ENCODE measurements around the gene AGPS. TPM values are rescaled to one million over a fixed set of nuclear protein-coding genes. Genes with fewer than 3 reads are reported as not detected.

AGPS gene
- total and polyA plus RNA-seq, 2 donors (not counting 1 experiment from before 2014, with no cell fraction given) = 2.2 to 25.5 TPM

DNA sequence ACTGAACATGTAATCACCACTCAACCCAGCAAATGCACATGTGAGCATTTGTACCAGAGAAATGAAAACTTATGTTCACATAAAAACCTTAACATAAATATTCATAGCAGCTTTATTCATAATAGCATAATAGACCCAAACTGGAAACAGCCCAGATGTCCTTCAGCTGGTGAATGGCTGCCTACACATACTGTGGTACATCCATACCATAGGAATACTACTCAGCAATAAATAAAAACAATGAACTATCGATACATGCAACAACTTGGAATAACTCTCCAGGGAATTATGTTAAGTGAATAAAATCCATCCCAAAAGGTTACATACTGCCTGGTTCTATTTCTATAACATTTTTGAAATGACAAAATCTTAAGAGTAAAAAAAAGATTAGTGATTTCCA lies 140.0 kb downstream of the AGPS start:
- no peak overlapping the region for H3K4me3 ChIP-seq (ENCODE audit: control extremely low read depth in 1 of 5, extremely low read depth in 1 of 5, insufficient read depth in 1 of 5, low read depth in 2 of 5, low read length in 4 of 5)
- H3K9me3 Mint-ChIP-seq (ENCODE audit: insufficient read depth) = no peaks in the 10 kb centered on the region
- H3K27me3 Mint-ChIP-seq = no peaks in the 10 kb centered on the region
- no peaks in the 10 kb centered on the region for H3K4me1 ChIP-seq (ENCODE audit: control insufficient read depth in 2 of 2, insufficient read depth in 2 of 2, low read length in 2 of 2)
- no peaks in the 10 kb centered on the region for H3K79me2 ChIP-seq (ENCODE audit: control insufficient read depth, insufficient read depth, low read length)
- no peak overlapping the region for H3K27ac Mint-ChIP-seq
- H2AFZ ChIP-seq (ENCODE audit: insufficient read depth, low read depth, low read length, poor library complexity, severe bottlenecking) = no peak overlapping the region
- no peak overlapping the region for H3K4me3 Mint-ChIP-seq
- no peaks in the 10 kb centered on the region for H3K27me3 ChIP-seq (replicated peaks in 1 of 4; ENCODE audit: control extremely low read depth in 1 of 4, control insufficient read depth in 3 of 4, insufficient read depth in 4 of 4, low read length in 3 of 4)
- H3K9ac ChIP-seq (ENCODE audit: low read length) = no peak overlapping the region
- H3K27ac ChIP-seq (ENCODE audit: low read length in 2 of 2) = no peak overlapping the region
- H3K9me3 ChIP-seq (ENCODE audit: control extremely low read depth in 1 of 3, control insufficient read depth in 2 of 3, insufficient read depth in 1 of 3, low read length in 2 of 3) = no peaks in the 10 kb centered on the region
- no peak overlapping the region for H3K4me2 ChIP-seq (replicated peaks; ENCODE audit: low read depth, low read length, poor library complexity, severe bottlenecking)
- H3K36me3 ChIP-seq (replicated peaks in 1 of 2; ENCODE audit: control extremely low read depth in 1 of 2, control insufficient read depth in 1 of 2, extremely low read depth in 1 of 2, insufficient read depth in 2 of 2, low read length in 1 of 2) = peaks cover 0 to 6% of the 10 kb centered on the region in 2 experiments
- no CpG with 5 or more reads among the region's 1 CpG for WGBS (ENCODE audit: insufficient coverage)
- no peaks in the 10 kb centered on the region for H3K4me1 Mint-ChIP-seq
- POLR2A ChIA-PET = no interaction called here
- DNase-seq = no peak
- CTCF ChIA-PET = no interaction called here
- H4K20me1 ChIP-seq (ENCODE audit: control insufficient read depth, insufficient read depth, low read length, poor library complexity, severe bottlenecking) = no peaks in the 10 kb centered on the region
- TF ChIP-seq, protein P1, sequence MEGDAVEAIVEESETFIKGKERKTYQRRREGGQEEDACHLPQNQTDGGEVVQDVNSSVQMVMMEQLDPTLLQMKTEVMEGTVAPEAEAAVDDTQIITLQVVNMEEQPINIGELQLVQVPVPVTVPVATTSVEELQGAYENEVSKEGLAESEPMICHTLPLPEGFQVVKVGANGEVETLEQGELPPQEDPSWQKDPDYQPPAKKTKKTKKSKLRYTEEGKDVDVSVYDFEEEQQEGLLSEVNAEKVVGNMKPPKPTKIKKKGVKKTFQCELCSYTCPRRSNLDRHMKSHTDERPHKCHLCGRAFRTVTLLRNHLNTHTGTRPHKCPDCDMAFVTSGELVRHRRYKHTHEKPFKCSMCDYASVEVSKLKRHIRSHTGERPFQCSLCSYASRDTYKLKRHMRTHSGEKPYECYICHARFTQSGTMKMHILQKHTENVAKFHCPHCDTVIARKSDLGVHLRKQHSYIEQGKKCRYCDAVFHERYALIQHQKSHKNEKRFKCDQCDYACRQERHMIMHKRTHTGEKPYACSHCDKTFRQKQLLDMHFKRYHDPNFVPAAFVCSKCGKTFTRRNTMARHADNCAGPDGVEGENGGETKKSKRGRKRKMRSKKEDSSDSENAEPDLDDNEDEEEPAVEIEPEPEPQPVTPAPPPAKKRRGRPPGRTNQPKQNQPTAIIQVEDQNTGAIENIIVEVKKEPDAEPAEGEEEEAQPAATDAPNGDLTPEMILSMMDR (IDR thresholded peaks at IDR 0.05) = no peak
- no peak for TF ChIP-seq EZH2 (IDR thresholded peaks at IDR 0.05; ENCODE audit: borderline replicate concordance, insufficient read depth, low read depth, low read length, poor library complexity, severe bottlenecking)
- intact Hi-C loops (cut with micrococcal nuclease) = no loop called here
- ATAC-seq (ENCODE audit: low read depth) = no peak

DNA sequence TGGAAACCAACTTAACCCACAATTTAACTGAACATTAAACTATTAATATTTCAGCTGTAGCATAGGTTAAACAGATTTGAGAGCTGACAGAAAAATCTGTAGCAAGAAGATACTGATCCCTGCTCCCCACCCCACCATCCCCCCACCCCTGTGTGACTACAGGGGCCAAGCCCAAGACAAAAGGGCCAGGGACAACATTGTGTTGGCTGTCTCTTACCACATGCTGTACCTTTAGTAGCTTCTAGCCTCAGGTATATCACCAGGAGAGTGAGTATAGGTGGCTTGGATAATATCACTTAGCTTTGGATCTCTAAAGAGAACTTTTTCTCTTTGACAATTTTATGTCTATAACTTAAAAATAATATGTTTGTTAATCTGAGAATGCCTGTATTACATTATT lies 140.7 kb downstream of the AGPS start:
- Histone ChIP-seq H3K4me3 (ENCODE audit: control extremely low read depth in 1 of 5, extremely low read depth in 1 of 5, insufficient read depth in 1 of 5, low read depth in 2 of 5, low read length in 4 of 5) (no peak overlapping the region), H3K27me3 (replicated peaks in 1 of 4; ENCODE audit: control extremely low read depth in 1 of 4, control insufficient read depth in 3 of 4, insufficient read depth in 4 of 4, low read length in 3 of 4) (no peaks in the 10 kb centered on the region), H3K4me2 (replicated peaks; ENCODE audit: low read depth, low read length, poor library complexity, severe bottlenecking) (no peak overlapping the region), H3K27ac (ENCODE audit: low read length in 2 of 2) (no peak overlapping the region), H2AFZ (ENCODE audit: insufficient read depth, low read depth, low read length, poor library complexity, severe bottlenecking) (no peak overlapping the region), H3K4me1 (ENCODE audit: control insufficient read depth in 2 of 2, insufficient read depth in 2 of 2, low read length in 2 of 2) (no peaks in the 10 kb centered on the region), H3K9me3 (ENCODE audit: control extremely low read depth in 1 of 3, control insufficient read depth in 2 of 3, insufficient read depth in 1 of 3, low read length in 2 of 3) (no peaks in the 10 kb centered on the region), H4K20me1 (ENCODE audit: control insufficient read depth, insufficient read depth, low read length, poor library complexity, severe bottlenecking) (no peaks in the 10 kb centered on the region), H3K36me3 (replicated peaks in 1 of 2; ENCODE audit: control extremely low read depth in 1 of 2, control insufficient read depth in 1 of 2, extremely low read depth in 1 of 2, insufficient read depth in 2 of 2, low read length in 1 of 2) (peaks cover 0 to 3% of the 10 kb centered on the region in 2 experiments), H3K9ac (ENCODE audit: low read length) (no peak overlapping the region), H3K79me2 (ENCODE audit: control insufficient read depth, insufficient read depth, low read length) (no peaks in the 10 kb centered on the region)
- no peak for DNase-seq
- intact Hi-C loops (cut with micrococcal nuclease) = no loop called here
- ATAC-seq (ENCODE audit: low read depth) = no peak
- H3K27me3 Mint-ChIP-seq = no peaks in the 10 kb centered on the region
- no peak overlapping the region for H3K4me3 Mint-ChIP-seq
- TF ChIP-seq EZH2 (IDR thresholded peaks at IDR 0.05; ENCODE audit: borderline replicate concordance, insufficient read depth, low read depth, low read length, poor library complexity, severe bottlenecking) = no peak
- TF ChIP-seq, protein P1 (IDR thresholded peaks at IDR 0.05) = no peak
- no peaks in the 10 kb centered on the region for H3K4me1 Mint-ChIP-seq
- no peak overlapping the region for H3K27ac Mint-ChIP-seq
- H3K9me3 Mint-ChIP-seq (ENCODE audit: insufficient read depth) = no peaks in the 10 kb centered on the region
- POLR2A ChIA-PET = no interaction called here
- CTCF ChIA-PET = no interaction called here

Data from B cell (primary cell).